C4-2B (cell line): Measurements from ENCODE around the gene DAB1.

ENCODE experiments used
- ZFX ChIP-seq: fragments of 450-650 bp; IDR thresholded peaks from 2 replicates; pipeline ENCODE4 v1.6.1; 2017
- TF ChIP-seq, protein P1 (sequence below): fragments of 450-650 bp; conservative IDR thresholded peaks from 2 replicates; pipeline ENCODE4 v1.5.1; 2017; ENCODE audit warnings: mild to moderate bottlenecking

DNA sequence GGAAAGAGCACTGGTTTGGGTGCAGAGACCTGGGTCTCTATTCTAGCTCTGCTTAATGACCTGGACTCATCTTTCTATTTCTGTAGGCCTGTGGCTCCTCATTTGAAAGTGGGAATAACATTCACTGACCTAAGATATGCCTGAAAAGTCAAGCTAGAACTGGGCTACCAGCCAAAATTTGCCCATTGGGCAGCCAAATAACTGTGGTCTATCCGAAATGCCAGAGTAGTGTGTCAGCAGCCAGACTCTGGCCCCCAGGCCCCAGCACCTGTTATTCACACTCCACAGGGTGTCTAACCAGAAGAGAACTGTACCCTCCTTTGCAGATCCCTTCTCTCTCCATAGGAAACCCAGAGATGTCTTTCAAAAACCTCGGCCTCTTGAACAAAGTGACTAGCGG, 12.6 kb downstream of the DAB1 start:
- TF ChIP-seq, protein P1, sequence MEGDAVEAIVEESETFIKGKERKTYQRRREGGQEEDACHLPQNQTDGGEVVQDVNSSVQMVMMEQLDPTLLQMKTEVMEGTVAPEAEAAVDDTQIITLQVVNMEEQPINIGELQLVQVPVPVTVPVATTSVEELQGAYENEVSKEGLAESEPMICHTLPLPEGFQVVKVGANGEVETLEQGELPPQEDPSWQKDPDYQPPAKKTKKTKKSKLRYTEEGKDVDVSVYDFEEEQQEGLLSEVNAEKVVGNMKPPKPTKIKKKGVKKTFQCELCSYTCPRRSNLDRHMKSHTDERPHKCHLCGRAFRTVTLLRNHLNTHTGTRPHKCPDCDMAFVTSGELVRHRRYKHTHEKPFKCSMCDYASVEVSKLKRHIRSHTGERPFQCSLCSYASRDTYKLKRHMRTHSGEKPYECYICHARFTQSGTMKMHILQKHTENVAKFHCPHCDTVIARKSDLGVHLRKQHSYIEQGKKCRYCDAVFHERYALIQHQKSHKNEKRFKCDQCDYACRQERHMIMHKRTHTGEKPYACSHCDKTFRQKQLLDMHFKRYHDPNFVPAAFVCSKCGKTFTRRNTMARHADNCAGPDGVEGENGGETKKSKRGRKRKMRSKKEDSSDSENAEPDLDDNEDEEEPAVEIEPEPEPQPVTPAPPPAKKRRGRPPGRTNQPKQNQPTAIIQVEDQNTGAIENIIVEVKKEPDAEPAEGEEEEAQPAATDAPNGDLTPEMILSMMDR, result no peak
- no peak for TF ChIP-seq ZFX
